Activated CD4-positive, alpha-beta T cell treated with anti-CD3 and anti-CD28 coated beads, Interleukin-2, amount 50 U/mL, for 1 hour (primary cell): ENCODE results near the gene FAM43B.

Source experiments
- DNase-seq: peaks from one replicate; pipeline ENCODE4 v3.0.0-alpha.2; 2020

FAM43B gene

DNA sequence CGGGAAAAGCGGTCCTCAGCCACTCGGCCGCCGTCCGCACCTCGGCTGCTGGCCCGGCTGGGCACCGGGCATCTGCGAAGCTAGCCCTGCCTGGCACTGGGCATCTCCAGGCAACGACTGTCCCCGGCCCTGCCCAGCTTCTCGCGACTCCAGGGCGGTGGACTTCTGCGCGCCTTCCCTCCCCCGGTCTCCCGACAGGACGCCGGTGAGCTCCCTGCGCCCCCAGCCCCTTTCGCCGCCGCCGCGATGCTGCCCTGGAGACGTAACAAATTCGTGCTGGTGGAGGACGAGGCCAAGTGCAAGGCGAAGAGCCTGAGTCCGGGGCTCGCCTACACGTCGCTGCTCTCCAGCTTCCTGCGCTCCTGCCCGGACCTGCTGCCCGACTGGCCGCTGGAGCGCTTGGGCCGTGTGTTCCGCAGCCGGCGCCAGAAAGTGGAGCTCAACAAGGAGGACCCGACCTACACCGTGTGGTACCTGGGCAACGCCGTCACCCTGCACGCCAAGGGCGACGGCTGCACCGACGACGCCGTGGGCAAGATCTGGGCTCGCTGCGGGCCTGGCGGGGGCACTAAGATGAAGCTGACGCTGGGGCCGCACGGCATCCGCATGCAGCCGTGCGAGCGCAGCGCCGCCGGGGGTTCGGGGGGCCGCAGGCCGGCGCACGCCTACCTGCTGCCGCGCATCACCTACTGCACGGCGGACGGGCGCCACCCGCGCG lies 514 bp downstream of the FAM43B start:
- DNase-seq, result no peak

DNA sequence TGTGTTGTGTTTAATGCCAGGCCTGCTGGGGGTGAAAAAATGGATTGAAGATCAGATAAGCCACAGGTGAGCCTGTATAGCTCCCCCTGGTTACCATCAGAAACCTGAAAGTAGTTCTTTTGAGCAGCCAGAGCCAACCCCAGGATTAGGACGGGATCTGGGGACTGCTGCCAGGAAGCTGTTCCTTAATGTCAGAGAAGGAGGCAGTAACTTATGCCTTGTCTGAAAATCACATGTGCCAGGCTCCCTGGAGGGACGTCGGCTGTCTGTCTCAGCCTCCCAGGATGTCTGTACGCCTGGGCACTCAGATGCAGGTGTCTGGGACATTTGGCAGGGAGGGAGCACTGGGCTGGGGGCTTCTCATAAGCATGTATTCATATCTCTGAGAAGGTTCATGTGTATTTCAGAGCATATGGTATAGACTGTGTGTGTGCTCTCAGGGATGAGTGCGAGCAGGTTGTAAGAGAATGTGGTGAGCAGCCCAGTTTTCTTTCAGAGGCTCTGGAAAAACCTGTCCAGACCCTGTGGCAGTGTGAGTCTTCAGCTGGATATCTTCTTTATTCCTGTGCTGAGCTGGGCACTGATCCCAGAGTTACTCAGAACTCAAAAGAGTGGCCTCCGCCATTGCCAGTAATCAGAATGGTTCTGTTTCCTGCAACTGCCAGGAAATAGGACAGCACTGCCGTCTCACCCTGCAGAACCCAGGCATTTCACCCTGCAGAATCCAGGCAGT lies 2.8 kb downstream of the FAM43B start:
- DNase-seq, result no peak

DNA sequence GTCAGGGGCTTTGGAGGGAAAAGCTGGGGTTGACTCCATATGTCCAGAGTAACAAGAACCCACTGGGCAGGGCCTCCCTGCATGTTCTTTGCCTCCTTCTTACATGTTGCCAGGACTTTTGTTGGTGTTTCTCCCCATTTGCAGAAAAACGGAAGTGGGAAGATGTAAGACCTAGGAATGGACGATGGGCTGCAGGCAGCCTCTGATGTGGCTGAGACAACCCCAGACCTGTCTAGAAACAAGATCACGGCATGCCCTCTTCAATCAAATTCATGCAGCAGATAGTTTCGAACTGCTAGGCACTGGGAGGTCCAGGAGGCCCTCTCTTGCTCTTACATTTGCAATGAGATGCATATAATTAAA lies 3.4 kb downstream of the FAM43B start:
- no peak for DNase-seq

GRCh38 chr1:20558191-20558590 lies 5.8 kb downstream of the FAM43B start:
- DNase-seq, result no peak

DNA sequence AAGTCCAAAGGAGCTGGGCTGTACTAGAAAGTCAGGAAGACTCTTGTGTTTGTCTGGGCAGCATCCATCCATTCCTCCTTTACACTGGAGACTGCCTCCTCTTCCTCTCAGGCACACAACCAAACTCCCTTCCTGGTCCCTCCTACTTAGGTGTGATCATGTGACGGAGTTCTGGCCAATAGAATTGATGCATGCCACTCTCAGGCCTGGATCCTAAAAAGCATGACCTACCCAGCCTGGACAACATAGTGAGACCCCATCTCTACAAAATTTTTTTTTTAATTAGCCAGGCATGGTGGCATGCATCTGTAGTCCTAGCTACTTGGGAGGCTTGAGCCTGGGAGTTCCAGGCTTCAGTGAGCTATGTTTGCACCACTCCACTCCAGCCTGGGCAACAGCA lies 8.6 kb downstream of the FAM43B start:
- no peak for DNase-seq

DNA sequence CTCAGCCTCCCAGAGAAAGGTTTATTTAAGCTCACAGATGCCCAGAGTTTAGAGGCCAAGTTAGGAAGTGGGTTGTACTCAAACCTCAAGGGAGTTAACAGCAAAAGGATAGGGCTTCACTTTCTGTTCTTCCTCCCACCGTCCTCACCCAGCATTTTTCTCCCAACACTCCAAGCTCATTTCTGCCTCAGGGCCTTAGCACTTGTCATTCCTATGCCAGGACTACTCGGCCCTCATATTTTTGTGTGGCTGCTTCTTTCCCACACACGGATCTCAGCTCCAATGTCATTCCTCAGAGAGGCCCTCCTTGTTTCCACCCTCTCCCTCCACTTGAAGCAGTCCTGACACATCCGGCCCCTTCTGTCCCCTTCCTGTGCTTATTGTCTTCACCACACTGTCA lies 12.9 kb downstream of the FAM43B start:
- DNase-seq, result no peak

DNA sequence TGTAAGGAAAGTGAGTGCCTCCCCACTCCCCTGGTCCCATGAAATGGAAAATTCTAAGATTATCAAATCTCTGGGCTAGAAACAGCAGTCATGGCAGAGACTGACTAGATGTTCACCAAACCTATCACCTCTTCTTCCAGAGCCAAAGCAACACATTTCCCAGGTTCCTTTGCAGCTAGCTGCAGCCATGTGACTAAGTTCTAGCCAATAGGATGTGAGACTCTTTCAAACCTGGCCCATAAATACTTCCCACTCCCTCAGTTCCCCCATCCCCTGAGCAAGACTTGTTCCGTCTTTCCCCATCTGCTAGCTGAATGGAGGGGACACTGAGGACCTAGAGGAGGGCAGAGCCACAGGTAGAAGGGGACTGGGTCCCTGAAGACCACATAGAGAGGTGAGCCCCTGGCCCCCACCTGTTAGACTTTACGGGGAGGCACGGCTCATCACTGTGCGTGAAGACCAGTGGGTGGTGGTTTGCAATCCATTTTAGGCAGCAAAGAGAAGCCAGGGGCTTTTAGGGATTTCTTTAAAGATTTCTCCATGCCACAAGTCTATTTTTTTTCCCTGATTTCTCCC lies 17.2 kb downstream of the FAM43B start:
- no peak for DNase-seq

DNA sequence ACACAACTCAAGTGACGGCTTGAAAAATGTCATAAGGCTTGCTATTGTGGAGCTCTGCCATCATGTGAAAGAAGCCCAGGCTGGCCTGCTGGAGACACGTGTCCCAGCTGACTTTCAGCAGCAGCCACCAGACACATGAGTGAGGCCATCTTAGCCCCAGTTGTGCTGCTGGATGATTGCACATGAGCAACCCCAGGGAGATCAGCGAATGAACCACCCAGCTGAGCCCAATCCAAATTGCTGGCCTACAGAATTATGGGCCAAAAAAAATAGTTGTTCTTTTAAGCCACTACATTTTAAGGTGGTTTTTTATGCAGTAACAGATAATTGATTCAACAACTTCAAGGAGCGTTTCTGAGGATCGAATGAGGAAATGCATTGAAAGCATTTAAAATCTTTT lies 19.1 kb downstream of the FAM43B start:
- DNase-seq, result no peak

GRCh38 chr1:20573987-20574386 lies 21.6 kb downstream of the FAM43B start:
- DNase-seq, result no peak

GRCh38 chr1:20574686-20575540 lies 22.5 kb downstream of the FAM43B start:
- peak; percentile 37 for DNase-seq

DNA sequence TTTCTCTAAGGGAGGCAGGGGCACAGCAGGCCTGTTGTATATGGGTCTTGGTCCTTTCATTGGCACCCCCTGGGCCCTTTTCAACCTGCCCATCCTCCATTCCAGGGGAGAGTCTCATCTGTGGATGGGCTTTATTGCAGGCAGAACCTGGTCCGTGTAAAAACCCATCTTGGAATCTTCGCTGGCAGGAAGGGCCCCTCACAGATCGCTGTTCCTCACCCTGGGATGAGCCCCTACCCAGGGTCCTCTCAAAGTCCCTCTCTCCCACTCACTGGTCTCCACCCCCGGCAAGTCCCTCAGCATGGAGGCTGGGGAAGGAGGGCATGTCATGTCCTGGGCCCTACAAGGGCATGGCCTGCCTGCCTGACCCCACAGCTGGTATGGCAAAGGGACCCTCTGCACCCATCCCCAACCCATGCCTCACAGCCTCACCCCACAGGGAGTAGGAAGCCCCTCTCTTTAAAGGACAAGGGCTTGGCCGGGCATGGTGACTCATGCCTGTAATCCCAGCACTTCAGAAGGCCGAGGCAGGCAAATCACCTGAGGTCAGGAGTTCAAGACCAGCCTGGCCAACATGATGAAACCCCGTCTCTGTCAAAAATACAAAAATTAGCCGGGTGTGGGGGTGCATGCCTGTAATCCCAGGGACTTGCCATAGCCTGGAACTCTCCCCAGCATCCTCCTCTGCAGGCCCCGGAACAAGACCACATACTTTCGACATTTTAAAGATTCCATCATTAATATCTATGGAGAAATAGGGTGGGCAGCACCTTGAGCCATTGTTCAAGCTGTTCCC lies 23.4 kb downstream of the FAM43B start:
- no peak for DNase-seq

GRCh38 chr1:20578062-20578461 lies 25.7 kb downstream of the FAM43B start:
- DNase-seq, result no peak

- DNase-seq, result no peak
Measured at GRCh38 chr1:20578721-20579395, 26.5 kb downstream of the FAM43B start.

- DNase-seq, result no peak
Measured at GRCh38 chr1:20584890-20585289, 32.5 kb downstream of the FAM43B start.

DNA sequence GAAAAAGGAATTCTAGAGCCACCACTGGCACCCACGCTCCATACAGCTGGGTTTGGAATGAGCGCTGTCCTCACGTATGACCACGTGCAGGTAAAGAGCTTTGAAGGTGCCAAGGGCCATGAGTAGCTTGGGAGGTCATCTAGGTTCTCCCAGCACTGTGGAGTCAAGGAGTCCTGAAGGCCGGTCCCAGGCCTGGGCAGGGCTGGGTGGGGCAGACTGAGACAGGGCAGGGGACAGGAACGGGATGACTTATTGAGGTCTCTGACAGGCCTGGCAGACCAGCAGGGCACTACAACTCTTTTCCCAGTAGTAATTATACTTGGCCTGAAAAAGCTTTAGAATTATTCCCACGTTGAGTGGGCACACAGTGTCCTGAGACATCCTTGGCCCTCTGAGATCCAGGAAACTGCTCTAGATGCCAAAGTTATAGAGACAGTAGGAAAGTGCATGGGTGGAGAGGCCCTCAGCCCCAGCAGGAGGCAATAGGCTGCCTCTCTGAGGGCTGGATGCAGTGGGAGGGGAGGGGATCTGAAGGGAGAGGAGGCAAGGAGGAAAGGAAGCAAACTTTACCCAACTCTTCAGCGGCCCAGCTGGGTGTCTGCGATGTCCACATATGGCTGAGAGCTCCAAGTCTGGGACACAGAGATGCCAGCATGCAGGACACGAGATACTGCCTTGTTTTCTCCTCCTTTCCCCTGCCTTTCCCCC lies 34.7 kb downstream of the FAM43B start:
- DNase-seq, result no peak

- no peak for DNase-seq
Measured at GRCh38 chr1:20587661-20588053, 35.3 kb downstream of the FAM43B start.

GRCh38 chr1:20588634-20589225 lies 36.4 kb downstream of the FAM43B start, which contains the start of gene CDA:
Gene CDA (plus strand): TSS chr1:20589097. CDS start chr1:20589130, 33 bp downstream.
- DNase-seq, result no peak

GRCh38 chr1:20589331-20590278 lies 37.2 kb downstream of the FAM43B start:
- DNase-seq, result no peak

GRCh38 chr1:20590306-20590777 lies 38.0 kb downstream of the FAM43B start:
- no peak for DNase-seq
